Endothelial cell of umbilical vein (primary cell): Measurements from ENCODE around the gene MDH2.

Experiments
- EZH2 ChIP-seq: IDR thresholded peaks from 2 replicates; pipeline ENCODE4 v1.6.1; 2012; ENCODE audit warnings: borderline replicate concordance, low read depth, mild to moderate bottlenecking, moderate library complexity, low read length, inconsistent platforms; ENCODE audit not compliant: severe bottlenecking
- POLR2A ChIP-seq: IDR thresholded peaks from 2 replicates; pipeline ENCODE4 v1.6.1; 2012; ENCODE audit warnings: low read depth, mild to moderate bottlenecking, control low read depth, low read length
- POLR2AphosphoS5 ChIP-seq: IDR thresholded peaks from 2 replicates; pipeline ENCODE4 v1.6.1; 2012; ENCODE audit warnings: low read depth, mild to moderate bottlenecking, control low read depth, low read length, moderate library complexity; ENCODE audit not compliant: insufficient read depth
- TF ChIP-seq, protein P1 (sequence below), 2 donors: IDR thresholded peaks; 1 replicate in 1 of 2; 2 replicates in 1 of 2; pipeline ENCODE4 v1.5.1; 2011; ENCODE audit warnings: low read length in 2 of 2, mild to moderate bottlenecking in 2 of 2, moderate library complexity in 2 of 2, control low read depth in 1 of 2, inconsistent platforms in 1 of 2, low read depth in 1 of 2; ENCODE audit not compliant: insufficient read depth in 1 of 2; ENCODE audit errors: extremely low read depth in 1 of 2
- TF ChIP-seq, protein P2 (sequence below): IDR thresholded peaks from 2 replicates; pipeline ENCODE4 v1.6.1; 2011; ENCODE audit not compliant: insufficient read depth, insufficient read length

DNA sequence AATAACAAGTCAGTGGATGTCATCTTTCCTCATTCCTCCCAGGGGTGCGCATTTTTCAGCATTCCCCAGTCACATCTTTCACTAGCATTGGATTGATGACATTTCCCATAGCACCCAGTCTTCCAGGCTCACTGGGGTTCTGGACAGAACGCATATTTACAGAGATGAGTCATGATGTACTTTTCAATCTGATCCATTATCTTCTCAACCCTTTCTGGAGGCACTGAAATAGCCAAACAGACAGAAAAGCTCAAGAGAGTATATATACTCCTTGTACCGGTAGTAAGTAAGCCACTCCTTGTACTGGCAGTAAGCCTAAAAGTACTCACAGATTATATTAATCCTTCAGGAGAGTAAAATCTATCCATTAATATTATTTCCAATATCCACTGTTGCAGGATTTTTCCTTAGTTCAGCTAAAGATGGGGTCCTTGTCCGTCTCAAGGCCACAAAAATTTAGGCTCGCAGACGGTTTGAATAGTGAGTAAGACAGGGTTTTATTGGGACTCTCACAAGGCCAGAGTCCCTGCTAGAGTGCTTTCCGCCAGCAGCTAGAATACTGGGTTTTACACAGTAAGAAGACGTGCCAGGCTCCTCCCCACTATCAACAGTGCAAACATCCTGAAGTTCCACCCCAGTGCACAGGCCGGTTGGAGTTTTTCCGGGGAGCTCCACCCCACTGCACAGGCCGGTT is 60.8 kb downstream of the MDH2 start:
- TF ChIP-seq EZH2, result no peak
- TF ChIP-seq POLR2A, result no peak
- TF ChIP-seq, protein P1, sequence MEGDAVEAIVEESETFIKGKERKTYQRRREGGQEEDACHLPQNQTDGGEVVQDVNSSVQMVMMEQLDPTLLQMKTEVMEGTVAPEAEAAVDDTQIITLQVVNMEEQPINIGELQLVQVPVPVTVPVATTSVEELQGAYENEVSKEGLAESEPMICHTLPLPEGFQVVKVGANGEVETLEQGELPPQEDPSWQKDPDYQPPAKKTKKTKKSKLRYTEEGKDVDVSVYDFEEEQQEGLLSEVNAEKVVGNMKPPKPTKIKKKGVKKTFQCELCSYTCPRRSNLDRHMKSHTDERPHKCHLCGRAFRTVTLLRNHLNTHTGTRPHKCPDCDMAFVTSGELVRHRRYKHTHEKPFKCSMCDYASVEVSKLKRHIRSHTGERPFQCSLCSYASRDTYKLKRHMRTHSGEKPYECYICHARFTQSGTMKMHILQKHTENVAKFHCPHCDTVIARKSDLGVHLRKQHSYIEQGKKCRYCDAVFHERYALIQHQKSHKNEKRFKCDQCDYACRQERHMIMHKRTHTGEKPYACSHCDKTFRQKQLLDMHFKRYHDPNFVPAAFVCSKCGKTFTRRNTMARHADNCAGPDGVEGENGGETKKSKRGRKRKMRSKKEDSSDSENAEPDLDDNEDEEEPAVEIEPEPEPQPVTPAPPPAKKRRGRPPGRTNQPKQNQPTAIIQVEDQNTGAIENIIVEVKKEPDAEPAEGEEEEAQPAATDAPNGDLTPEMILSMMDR (IDR thresholded peaks at IDR 0.05; ENCODE audit: extremely low read depth in 1 of 2, insufficient read depth in 1 of 2, low read depth in 1 of 2, low read length in 2 of 2), result no peak
- TF ChIP-seq, protein P2, sequence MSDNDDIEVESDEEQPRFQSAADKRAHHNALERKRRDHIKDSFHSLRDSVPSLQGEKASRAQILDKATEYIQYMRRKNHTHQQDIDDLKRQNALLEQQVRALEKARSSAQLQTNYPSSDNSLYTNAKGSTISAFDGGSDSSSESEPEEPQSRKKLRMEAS, result no peak
- no peak for TF ChIP-seq POLR2AphosphoS5
